ELF-1 (cell line): Measurements from ENCODE around the gene USP35.

Source experiments
- DNase-seq: peaks from one replicate; pipeline ENCODE4 v3.0.0-alpha.2; 2016; ENCODE audit warnings: low read depth, low spot score

The USP35 gene, protein sequence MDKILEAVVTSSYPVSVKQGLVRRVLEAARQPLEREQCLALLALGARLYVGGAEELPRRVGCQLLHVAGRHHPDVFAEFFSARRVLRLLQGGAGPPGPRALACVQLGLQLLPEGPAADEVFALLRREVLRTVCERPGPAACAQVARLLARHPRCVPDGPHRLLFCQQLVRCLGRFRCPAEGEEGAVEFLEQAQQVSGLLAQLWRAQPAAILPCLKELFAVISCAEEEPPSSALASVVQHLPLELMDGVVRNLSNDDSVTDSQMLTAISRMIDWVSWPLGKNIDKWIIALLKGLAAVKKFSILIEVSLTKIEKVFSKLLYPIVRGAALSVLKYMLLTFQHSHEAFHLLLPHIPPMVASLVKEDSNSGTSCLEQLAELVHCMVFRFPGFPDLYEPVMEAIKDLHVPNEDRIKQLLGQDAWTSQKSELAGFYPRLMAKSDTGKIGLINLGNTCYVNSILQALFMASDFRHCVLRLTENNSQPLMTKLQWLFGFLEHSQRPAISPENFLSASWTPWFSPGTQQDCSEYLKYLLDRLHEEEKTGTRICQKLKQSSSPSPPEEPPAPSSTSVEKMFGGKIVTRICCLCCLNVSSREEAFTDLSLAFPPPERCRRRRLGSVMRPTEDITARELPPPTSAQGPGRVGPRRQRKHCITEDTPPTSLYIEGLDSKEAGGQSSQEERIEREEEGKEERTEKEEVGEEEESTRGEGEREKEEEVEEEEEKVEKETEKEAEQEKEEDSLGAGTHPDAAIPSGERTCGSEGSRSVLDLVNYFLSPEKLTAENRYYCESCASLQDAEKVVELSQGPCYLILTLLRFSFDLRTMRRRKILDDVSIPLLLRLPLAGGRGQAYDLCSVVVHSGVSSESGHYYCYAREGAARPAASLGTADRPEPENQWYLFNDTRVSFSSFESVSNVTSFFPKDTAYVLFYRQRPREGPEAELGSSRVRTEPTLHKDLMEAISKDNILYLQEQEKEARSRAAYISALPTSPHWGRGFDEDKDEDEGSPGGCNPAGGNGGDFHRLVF

DNA sequence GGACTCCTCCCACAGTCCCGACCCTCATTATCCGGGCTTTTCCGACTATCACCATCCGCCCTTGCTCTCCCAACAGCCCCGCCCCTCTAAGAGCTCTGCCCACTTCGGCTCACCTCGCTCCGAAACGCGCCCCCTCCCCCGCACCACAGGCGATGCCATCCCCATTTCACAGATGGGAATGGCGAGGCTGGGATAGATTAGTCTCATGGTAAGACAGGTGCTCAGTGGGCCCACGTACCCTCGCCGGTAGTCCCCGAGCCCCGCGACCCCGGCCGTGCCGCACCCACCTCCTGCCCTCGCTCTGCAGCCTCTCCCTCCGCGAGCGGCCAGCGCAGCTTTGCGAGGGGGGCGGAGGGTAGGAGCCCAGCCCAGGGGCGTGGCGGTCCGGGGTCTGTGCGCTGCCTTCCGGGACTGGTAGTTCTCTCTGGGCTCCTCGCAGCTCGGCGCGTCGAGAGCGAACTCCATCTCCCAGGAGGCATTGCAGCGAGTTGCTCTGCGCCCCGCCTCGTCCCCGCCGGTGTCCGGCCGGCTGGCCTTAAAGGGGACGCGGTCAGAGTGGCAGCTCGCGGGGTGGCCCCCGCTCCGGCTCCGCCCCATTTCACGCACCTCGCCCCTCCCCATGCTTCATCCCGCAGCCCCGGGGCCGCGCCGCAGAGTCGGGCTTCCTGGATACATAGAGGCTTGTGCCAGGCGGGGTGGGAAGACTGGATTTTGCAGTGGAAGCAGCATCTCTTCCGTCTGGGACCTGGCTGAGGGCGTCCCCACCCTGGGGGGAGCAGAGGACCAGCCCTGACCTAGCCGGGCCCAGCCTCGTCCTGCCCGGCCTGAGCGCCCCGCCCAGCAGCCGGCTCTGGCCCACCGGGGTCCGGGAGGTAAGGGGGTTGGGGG is at the start of gene USP35, which contains the start of gene KCTD21:
TSS of gene USP35 (plus strand) at position 634 of the 888 bp plus-strand sequence. CDS start 7,327 bp downstream, outside the sequence.
TSS of gene KCTD21 (minus strand) at position 341 of the 888 bp plus-strand sequence. CDS start 14,072 bp downstream, outside the sequence.
- DNase-seq = peak; percentile 98

DNA sequence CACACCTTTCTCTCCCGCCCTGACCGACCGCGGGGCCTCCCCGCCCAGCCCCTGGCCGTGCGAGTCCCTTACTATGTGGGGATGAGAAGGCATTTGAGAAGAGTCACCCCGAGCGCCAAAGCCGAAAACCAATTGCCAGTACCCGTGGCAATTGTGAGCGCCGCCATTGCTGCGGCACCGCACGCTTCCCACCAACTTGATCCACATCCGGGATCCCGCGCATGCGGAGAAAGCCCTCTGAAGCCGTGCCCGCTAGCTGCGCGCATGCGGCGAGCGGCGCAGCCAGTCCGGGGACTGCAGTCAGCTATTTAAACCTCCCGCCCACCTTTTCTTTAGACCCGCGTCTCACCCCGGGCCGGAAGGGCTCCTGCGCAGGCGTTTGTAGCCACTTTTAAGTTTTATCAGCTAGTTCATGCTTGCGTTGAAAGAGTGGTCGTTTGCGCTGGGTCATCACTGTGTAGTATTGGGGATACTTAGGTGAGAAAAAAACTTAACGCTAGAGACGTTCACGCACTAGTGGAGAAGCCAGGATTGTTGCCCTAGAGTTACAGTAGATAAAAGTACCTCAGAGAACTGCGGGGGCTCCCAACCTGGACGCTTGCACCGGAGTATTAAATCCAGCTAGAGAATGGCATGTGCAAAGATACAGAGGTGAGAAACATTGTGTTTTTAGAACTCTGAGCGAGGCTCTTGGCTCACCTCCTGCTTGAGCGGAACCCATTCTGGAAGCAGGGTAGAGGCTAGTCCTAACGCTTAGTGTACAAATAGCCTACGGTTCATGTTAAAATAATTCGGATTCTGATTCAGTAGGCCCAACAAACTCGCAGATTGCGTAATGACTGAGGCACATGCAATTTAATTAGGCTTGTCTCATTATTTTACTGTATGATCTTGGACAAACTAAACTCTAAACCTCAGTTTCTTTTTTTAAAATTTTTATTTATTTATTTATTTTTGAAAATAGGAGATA is 49.0 kb upstream of the USP35 start, which contains the start of gene ALG8:
TSS of gene ALG8 (minus strand) at position 205 of the 970 bp plus-strand sequence. CDS start at position 167, 38 bp downstream.
- peak; percentile 96 for DNase-seq

DNA sequence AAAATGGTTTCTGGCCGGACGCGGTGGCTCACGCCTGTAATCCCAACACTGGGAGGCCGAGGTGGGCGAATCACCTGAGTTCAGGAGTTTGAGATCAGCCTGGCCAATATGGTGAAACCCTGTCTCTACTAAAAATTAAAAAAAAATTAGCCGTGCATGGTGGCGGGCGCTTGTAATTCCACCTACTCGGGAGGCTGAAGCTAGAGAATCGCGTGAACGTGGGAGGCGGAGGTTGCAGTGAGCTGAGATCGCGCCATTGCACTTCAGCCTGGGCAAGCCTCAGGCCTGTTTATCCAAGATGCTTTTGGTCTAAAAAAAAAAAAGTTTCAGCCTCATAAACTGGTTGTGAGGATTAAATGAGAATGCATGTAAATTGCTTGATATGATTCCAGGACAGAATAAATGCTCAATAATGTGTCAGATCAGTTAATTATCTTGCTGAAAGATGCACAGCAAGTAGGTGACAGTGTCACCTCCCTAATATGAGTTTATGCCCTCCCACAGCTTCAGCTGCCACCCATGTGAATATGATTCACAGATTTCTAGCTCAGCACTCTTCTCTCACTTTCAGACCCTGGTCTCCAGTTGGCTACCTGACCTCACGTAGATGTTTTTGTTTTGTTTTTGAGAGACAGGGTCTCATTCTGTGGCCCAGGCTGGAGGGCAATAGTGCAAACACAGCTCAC is 48.2 kb upstream of the USP35 start:
- DNase-seq = no peak

DNA sequence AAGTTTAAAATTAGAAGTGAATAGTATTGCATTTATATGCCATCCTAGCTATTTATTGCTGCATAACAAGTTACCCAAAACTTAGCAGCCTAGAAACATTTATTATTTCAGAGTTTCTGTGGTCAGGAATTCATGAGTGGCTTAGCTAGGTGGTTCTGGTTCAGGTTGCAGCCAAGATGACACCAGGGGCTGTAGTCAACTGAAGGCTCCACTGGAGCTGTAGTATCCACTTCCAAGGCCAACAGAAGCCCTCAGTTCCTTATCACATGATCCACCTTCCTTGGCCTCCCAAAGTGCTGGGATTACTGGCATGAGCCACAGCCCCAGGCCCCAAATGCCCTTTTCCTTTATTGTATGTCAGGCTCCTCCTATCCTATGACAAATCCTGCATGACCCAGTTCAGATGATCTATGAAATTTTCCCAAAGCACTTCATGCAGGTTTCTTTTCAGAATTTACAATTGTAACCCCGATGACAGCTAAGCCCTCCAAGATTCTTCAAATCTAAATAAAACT is 43.2 kb upstream of the USP35 start:
- DNase-seq = no peak

DNA sequence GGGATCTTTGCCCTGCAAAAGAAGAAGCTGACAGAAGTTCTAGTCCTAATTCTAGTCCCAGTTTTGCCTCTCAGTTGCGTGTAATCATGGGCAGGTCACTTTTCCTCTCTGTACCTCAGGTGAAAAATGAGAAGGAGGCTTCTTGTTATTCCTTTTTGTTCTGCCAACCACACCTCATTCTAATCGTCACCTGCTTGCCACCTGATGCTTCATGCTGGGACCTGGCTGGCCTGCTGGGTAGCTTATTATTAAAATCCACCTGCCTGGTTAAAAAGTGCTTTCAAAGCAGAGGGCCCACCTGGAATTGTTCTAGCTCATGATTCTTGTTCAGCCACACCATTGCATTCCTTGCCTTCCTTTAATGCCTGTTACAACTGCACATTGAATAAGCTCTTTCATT is 40.9 kb upstream of the USP35 start:
- no peak for DNase-seq

DNA sequence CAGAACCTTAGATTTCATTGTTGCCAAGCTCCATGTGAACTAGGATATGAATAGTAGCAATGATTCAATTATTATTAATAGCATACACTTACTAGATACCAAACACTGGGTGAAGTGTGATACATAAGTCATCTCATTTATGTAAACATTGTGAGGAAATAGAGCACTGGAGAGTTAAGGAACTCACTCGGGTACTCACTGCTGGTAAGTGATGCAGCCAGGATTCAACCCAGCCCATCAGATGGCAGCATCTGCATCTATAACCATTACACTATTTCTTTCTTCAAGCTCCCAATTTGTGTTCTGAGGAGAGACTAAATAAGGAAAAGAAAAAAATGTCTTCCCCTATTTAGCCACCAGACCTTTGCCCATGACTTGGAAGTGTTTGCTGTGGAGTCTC is 39.1 kb upstream of the USP35 start:
- no peak for DNase-seq

DNA sequence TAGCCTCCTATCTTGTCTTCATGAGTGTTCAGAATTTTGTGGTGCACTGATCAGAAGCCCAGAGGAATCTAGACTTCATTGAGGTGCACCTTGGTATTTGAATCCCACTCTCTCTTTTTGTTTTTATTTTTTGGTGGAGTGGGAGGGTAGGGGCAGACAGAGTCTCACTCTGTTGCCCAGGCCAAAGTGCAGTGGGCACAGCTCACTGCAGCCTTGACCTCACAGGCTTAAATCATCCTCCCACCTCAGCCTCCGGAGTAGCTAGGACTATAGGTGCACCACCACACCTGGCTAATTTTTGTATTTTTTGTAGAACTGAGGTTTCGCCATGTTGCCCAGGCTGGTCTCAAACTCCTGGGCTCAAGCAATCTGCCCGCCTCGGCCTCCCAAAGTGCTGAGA is 38.4 kb upstream of the USP35 start:
- DNase-seq = no peak

DNA sequence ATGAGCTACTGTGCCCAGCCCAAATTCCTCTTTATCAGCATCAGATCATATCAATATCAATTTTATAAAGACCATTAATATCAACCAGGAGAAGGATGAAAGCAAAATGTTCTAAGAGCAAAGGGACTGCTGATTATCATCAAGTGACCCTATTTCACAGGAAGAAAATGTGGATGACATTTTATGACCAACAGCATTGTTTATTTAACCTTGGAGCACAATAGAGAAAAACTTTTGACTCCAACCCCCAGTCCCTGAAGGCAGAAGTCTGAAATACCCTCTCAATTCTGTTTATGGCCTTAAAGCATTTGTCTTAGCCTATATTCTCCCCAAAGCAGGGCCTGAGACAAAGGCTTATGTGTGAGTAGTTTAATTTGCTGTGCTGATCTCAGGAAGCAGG is 38.0 kb upstream of the USP35 start:
- no peak for DNase-seq

DNA sequence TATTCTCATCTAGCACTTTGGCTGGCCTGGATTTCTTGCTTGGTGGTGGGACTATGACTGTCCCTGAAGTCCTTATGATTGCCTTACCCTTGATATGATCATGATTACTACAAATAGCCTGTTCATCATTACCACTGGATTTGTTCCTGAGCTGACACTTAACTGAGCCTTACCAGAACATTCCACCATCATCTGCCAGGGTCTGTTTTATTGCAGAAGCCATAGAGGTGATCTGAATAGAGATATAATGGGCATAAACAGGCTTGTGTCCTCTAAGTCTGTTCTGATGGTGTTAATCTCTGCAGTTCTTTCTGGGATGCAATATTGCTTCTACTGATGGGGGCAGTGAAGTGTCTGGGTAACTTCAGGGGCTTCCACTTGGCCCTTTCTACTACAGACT is 36.9 kb upstream of the USP35 start:
- DNase-seq = no peak

DNA sequence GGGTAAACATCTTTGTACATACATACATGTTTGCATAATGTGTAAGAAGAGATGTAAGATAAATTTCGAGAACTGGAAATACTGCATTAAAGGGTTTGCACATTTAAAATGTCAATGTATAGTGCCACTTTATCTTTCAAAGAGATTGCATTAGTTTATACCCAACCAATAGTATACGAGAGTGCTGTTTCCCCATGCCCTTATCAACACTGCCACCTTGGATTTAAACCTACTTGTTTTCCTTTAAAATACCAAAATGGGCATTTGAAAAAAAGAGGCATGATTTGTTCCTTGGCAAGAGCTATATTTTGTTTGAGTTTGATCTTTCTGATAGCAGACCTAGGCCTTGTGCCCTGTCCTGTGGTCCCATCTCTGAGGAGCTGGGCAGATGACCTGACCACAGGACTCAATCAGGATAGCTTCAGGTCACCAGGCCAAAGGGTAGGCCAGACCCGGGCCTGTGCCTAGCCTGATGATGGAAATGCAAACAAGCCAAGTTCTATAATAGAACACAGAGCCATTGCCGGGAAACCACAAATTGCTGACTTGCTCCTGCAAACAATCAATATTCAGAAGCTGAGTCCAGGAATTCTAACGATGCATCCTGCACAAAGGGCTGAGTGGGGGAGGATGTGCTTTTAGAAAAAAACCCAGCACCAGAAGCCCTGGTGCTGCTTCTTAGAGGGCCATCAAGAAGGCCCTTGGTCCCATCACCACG is 32.4 kb upstream of the USP35 start:
- DNase-seq = peak; percentile 64

DNA sequence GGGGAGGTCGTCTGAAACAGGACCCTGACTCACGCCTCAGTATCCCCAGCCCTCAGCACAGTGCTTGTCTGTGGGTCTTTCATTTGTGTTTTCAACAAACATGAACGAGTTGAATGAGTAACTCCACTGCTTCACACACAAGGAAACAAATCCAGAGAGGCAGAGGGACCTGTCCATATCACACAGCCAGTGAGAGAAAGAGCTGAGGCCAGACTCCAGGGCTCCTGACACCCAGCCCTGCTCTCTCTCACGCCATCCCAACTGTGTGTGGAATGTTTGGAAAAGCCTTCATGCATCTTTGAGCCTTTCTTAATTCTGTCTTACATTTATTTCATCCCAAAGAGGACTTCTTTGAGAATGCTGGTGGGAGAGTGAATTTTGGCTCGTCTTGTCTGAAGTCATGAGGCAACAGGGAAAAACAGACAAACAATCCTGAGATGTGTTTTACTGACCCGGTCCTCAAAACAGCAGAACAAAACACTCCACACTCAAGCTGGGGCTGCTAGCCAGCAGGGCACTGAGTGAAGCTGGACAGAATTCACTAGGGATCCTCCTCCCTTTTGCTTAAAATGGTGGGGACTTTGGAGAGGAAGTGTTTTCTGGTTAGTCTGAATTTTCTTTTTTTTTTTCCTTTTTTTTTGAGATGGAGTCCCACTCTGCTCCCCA is 29.6 kb upstream of the USP35 start:
- DNase-seq = no peak

DNA sequence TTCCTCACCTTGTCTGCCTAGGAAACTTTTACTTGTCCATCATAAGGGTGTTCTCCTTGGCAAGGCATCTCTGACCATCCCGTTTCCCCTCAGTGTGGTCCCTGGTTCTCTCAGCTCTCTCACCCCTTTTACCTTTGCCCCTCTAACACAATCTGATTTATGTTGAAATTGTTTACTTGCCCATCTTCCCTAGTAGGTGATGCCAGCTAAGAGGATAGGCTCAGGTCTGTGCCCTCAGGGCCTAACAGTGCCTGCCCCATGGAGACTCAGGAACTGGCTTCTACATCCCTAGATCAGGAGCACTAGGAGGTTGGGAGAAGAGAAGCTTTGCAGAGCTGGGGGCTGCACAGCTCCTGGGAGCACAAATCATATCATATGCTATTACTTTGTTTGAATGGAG is 28.2 kb upstream of the USP35 start:
- no peak for DNase-seq

DNA sequence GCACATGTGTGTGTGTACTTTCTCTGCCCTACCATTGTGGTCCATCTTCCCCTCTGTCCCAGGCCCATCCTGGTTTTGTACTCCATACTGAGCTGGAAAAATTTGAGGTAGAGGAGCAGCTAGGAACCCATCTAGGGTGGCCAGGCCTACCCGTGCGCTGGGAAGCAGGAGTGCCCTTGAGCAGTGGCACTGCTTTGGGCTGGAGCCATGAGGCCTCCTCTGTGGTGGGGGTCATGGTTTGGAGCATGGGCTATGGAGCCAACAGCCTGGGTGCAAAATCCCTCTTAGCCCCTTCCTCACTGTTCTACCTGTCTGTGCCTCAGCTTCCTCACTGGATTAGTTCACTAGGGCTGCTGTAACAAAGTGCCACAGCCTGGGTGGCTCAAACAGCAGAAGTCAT is 27.4 kb upstream of the USP35 start:
- no peak for DNase-seq

DNA sequence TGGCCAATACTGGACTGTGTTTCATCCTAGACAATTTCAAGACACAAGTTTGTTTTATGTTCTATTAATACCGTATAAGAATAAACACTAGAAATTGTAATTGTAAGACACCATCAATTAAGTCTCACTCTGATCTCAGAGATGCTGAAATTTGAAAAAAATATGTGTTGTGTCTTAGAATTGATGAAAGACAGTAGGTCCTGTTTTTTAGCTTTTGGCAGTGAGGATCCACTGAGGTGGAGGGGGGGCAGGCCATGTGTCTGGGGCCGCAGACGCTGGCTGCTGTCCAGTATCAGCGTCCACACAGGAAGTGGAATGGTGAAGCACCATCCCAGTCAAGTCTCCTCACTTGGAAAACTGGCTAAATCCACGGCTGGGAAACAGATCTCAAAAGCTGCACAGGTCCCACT is 26.8 kb upstream of the USP35 start:
- no peak for DNase-seq

DNA sequence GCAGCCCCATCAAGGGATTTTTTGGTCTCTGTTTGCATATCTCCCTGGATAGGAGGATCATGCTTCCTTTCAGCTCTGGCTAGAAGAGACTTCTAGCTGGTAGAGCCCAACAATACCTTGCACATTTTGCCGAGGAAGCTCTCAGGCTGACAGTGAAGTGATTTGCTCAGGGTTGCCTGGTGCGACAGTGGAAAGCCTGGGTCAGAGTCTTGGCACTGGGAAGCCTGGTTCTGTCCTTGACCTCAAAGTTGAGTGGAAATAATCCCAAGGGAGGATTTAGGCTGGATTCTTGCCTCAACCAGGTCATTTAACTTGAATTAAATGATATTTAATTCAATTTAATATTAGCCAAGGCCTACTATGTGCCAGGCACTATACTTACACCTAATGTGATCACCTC is 24.9 kb upstream of the USP35 start:
- no peak for DNase-seq

DNA sequence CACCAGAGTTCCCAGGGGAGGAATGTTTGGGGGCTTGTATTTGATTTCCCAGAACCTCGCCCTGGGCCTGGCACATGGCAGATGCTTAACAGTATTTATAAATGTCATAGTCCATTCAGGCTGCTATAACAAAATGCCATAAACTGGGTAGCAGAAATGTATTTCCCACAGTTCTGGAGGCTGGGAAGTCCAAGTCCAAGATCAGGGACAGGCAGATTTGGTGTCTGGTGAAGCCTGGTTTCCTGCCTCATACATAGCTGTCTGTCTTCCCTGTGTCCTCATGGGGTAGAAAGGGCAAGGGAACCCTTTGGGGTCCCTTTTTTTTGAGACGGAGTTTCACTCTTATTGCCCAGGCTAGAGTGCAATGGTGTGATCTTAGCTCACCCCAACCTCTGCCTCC is 24.2 kb upstream of the USP35 start:
- no peak for DNase-seq

DNA sequence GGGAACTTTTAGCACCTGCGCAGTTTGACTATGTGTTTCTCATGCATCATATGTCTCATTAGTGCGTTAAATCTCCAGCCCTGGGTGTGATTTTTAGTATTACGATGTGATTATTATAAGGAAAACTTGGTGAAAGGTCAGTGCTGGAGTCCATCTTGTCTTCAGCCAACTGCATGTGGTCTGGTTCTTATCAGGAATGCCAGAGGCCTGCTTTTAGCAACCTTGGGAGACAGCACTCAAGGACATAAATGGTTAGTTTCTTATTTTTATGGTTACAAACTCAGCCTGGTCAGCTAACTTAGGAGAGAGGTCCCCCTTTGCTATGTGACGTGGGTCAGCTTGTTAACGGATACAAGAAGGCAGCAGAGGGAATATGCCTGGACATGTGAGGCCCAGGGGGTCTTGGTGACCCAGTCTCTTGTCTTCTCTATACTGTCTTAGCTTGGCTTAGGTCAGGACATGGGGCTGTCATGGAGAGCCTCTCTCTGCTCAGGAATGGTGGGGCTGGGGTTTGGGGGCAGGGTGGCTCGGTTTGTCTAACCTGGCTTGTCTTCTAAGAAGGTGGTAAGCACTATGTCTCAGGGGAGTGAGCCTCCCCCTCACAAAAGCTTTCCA is 21.8 kb upstream of the USP35 start:
- DNase-seq = no peak
